Raji (cell line): Measurements from ENCODE around the gene TAC4.

Experiments
- POLR2A ChIP-seq: IDR thresholded peaks from 2 replicates; pipeline ENCODE4 v1.6.1; 2011; ENCODE audit warnings: low read depth, low read length, control low read depth; ENCODE audit not compliant: insufficient read depth

Gene TAC4

DNA sequence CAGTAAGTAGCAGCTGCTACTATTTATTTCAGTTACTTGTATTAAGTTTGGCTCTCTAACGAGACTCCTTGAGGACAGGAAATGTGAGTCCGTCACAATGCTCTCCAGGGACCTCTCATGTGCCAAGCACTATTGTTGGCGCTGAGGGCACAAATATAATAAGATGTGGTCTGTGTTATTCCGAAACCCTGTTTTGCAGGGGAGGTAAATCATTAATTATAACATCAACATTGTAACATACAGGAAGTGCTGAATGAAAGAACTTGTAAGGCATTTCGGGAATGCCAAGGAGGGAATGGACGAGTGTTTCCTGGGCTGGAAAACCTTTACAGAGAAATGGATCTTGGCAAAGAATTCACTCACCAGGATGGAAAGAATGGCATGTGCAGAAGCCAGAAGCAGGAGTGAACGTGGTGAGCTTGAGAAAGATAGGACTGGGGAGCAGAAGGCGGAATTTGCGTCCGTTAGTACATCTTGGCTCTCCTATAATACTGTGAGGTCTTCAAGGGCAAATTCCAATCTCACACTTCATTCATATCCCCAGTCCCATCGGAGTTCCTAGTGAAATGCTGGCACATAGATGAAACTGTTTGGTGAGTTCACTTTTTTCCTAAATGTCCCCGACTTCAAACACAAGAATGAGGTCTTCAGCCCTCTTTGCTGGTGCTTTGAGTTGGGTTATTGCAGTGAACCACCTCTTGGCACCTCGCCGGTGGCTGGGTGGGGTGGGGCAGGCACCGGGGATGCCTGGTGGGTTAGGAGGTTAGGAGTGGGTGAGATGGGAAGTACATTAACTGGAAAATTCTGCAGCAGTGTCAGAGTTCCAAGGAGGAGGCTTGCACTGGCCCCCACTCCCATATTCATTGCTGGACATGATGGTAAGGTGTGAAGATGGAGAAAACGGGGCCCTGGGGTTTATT lies 11.5 kb downstream of the TAC4 start:
- TF ChIP-seq POLR2A, result no peak

DNA sequence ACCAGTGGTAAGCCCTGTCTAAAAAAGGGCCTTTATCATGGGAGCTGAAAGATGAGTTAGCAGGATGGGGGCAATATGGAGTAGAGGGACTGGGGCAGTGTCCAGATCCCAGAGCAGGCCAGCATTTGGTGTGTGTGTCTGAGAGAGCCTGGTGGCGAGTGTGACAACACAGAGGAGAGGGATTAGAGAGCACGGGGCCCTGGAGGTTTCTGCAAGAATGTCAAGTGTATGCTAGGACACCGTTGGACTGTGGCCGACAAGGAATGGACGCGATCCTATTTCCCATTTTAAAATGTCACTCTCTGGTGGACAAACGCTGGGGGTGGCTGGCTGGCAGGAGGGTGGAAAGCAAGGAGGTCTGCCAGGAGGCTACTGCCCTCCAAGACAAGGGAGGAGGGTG lies 12.4 kb downstream of the TAC4 start:
- no peak for TF ChIP-seq POLR2A

DNA sequence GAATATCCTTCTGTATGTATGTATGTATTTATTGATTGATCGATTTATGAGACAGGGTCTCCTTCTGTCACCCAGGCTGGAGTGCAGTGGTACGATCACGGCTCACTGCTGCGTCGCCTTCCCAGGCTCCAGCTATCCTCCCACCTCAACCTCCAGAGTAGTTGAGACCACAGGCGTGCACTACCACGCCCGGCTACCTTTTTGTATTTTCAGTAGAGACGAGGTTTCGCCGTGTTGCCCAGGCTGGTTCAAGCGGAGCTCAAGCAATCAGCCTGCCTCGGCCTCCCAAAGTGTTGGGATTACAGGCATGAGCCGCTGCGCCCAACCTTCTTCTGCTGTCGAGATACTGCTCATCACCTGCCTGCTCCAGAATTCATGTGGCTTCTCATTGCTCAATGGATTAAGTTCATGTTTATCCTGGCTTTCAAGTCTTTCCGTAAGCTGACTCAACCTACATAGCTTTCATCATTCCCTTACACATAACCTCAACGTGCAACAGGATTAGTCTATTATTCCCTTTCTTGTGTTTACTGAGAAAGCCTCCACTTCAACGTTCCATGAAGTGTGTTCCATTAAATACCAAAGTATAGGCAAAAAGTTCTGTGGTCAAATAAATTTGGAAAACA lies 13.6 kb downstream of the TAC4 start:
- TF ChIP-seq POLR2A, result no peak

DNA sequence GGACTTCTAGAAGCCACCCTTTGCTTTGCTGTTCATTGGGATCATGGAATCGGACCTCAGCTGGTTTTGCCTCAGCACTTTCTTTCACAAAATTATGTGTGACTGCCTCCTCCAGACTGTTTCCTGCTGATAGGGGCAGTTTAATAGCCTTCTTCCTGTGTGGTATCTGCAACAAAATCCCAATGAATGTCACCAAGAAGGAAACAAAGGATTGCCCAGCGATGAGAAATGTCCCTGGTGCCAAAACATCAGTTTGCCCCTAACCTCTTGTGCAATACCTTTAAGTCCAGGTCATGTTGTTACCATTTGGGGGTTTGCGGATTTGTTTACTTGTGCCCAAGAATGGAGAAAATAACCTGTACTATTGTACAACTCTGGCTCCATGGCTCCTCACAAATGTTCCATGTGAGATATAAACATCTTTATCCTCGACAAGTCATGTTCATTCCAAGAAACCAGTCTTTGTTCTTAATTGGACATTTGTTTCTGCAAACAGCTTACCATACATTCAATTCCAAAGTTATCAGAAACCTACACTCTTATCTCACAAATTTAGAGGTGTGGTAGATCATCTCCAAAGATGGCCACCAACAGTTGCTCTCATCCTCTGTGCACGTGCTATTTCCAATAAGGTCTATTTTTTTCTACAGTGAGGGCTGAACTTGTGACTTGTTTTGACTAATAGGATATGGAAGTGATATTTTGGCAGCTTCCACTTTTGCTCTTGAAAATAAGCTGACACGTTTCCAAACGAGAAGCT lies 14.8 kb downstream of the TAC4 start:
- TF ChIP-seq POLR2A, result no peak

DNA sequence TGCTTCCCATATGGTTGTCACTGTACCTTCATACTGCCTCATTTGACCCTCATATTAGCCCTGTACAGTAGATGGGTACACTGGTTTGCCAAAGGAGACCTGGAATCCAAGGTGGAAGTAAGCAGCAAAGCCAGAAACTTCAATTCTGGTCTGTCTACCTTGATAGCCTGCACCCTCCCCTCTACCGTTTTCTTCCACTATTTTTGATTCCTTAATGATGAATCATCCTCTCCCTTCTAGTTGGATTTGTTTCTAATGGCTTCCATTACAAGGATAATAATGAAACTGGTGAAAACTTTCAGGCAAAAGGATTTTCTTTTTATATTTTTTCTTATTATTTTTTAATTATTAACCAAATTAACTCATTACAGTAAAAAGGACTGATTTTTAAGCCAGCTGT lies 17.3 kb downstream of the TAC4 start:
- no peak for TF ChIP-seq POLR2A

DNA sequence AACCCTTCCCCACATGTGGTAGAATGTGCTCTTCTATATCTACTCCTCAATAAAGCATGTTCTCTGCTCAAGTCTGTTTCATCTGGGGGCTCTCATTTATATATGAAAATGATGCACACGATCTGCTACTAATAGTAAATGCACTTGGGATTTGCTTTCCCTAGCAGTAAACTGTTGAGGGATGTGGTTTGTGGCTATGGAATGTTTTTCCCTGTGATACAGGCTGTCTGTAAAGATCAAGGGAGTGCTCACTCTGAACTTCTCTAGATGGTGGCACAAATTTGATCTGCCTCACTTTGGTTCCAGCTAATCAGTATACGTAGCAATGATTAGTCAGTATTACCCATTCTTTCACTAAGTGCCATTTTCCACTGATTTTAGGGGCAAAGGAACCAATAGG lies 18.8 kb downstream of the TAC4 start:
- no peak for TF ChIP-seq POLR2A

DNA sequence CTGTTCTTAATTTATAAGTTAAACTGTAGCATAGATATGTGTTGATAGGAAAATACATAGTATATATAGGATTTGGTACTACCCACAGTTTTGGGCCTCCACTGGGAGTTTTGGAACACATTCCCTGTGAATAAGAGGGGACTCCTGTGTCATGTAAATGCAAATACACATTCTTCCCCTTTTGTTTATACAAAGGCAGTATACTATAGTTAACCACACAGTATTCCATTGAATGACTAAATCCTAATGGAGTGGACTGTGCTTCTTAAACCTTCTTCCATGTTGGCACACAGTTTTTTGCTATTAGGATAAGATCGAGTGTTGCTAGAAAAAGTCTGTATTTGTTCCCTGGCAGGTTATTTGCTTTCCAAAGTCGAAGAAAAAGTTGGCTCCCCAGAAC lies 22.2 kb downstream of the TAC4 start:
- no peak for TF ChIP-seq POLR2A

DNA sequence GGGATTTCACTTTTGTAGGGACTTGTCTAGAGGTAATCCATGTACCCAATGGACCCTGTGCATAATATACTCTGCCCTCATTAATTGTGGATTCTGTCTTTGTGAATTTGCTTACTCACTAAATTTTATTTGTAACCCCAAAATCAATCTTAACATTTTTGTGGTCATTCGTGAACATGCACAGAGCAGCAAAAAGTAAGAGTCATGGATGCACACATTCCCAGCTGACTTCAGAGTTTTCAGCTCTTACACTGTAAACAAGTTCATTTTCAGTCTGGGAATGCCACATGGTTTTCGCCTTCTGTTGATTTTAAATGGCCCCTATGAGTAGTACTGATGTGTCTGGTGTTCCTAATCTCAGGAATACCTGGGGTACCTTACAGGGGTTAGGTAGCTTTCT lies 24.3 kb downstream of the TAC4 start:
- TF ChIP-seq POLR2A, result no peak

DNA sequence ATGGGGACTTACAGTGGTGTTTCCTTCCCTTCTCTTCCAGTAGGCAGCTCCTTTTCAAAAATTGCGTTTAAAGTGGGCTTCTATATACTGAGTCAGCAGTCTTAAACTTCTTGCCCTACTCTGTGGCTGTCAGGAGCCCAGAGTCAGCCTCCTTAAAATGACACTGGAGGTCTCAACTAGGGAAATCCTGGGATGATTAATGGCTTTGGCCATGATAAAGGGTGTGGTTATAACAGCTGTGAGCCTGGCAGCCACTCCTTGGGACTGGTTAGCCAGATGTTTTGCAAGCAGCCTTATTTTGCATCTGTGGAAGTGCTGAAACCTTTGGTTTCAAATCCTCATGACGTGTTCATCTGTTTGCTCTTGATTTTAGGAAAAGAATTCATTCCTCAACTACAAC lies 25.0 kb downstream of the TAC4 start:
- TF ChIP-seq POLR2A, result no peak

DNA sequence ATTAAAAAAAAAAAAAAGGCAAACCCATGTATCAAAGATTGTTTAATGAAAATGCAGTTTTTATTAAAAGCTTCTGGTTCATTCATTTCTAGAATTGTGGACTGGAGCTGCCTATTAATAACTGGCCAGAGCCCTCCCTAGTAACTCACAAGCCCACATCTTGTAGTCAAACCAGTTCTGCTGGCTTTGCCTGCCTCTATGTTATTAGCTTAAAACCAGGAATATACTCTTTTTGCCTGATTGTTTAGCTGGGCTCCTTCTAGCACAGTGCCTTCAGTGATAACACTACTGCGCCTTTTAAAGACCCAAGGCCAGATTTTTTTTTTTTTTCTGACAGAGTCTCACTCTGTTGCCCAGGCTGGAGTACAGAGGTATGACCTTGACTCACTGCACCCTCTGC lies 26.0 kb downstream of the TAC4 start:
- TF ChIP-seq POLR2A, result no peak

DNA sequence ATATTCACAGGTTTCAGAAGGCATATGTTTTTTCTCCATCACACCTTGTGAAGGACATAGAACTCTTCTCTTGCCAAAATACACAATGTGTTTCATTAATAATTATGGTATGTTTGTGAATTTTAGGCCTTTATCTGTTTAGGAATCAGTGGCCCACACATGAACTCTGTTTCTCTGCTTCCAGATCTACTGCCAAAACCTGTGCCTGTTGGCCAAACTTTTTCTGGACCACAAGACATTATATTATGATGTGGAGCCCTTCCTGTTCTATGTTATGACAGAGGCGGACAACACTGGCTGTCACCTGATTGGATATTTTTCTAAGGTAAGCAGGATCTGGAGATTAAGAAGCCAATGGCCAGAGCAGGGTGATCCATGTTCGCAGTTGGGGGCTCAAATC lies 26.4 kb downstream of the TAC4 start:
- TF ChIP-seq POLR2A, result no peak

DNA sequence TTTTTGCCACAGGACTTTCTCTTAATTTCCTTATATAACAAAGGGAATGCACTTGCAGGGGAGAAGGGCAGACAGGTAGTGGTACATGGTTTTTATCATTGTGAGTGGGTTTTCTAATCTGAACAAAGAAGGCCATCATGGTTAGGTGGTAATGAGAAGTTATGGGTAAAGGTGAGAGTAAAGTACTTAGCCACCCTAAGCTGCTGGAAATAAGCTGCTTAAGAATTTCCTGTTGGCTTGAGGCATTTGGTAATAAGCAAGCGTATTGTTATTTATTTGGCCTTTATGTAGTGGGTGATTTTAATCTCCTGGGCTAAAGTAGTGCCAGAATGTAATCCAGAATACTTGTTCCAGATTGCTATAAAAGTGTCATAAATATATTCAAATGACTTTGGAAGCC lies 27.1 kb downstream of the TAC4 start:
- no peak for TF ChIP-seq POLR2A

DNA sequence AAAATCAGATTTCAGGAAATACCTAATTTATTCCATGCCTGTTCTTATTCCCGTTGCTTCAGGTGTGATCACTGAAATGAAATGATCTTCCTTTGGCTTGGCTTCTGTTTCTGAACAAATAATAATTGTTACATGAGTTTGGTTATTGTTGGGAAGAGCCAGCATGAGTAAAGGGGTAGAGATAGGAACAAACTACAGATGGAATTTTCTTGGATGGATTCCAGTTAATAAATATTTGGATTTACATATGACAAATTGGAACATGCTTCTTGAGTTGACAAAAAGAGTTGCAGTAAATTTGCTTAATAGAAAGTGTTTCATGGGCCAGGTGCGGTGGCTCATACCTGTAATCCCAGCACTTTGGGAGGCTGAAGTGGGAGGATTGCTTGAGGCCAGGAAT lies 28.2 kb downstream of the TAC4 start:
- TF ChIP-seq POLR2A, result no peak

DNA sequence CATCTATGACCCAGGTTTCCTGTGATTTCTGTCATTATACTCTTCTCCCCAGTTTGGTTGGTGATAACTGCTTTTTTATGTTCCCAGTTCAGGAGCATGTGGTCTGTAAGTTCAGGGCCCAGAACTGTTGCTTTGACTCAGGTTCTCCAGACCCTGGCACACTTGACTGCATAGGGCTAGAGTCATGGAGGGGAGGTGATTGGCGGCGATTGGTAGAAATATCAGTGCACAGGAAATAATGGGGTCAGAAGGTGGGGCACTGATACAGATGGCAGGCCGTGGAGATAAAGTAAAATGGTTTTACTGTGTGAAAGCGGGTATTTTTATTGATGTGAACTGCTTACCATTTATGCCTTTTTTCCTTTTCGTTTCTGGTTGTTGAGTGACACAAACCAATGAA lies 28.7 kb downstream of the TAC4 start:
- no peak for TF ChIP-seq POLR2A

DNA sequence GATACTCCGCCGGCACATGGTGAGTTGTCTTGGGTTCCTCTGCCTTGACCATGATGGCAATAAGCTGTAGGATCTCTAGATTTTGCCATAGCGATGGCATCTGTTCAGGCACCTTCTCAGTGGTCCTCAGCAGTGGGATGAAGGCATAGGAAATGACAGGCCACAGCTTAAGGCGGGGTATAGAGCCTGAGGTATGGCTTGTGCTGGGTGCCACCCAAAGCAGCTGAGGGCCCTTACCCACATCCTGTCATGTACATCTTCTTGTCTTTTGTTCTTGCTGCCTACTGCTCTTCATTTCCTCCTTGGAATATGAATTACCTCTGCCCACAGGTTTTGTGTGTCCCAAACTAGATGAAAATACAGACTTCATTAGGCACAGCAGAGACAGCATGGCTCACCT lies 29.9 kb downstream of the TAC4 start:
- no peak for TF ChIP-seq POLR2A

DNA sequence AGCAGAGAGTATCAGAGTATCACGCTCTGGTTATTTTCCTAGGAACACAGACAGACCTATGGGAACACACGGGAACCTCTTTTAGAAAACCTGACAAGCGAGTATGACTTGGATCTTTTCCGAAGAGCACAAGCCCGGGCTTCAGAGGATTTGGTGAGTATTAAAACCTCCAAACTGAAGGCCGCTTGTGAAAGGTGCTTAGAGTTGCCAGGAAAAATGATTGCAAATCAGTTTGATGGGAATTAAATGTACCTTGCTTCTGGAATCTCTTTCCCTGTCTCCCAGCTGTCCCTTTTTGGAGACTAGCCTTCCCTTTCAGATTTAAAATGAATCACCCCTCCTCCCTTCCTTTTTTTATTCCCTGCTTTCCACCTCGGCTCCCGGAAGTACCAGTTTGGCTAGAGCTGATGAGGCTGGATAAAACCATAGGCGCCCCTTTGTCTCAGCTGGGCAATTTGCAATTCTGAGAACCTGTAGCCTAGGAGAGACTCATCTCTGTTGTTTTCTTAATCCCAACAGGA lies 32.0 kb downstream of the TAC4 start:
- no peak for TF ChIP-seq POLR2A
